ENCODE results near the gene ALDH3A1.

The ALDH3A1 gene

GRCh38 chr17:19705771-19706770 is 42.0 kb downstream of the ALDH3A1 start:
- in situ Hi-C loops (cut with MboI; ENCODE audit: low sequenced_read_pairs), result no loop called here

- in situ Hi-C loops (cut with MboI; ENCODE audit: low sequenced_read_pairs), result no loop called here
Observed at GRCh38 chr17:19705201-19705600, 42.9 kb downstream of the ALDH3A1 start.

- in situ Hi-C loops (cut with MboI; ENCODE audit: low sequenced_read_pairs), result no loop called here
Observed at GRCh38 chr17:19703828-19704613, 44.1 kb downstream of the ALDH3A1 start.

- in situ Hi-C loops (cut with MboI; ENCODE audit: low sequenced_read_pairs), result no loop called here
Observed at GRCh38 chr17:19703106-19703827, 44.8 kb downstream of the ALDH3A1 start.

GRCh38 chr17:19702217-19702641 is 45.9 kb downstream of the ALDH3A1 start:
- in situ Hi-C loops (cut with MboI; ENCODE audit: low sequenced_read_pairs), result no loop called here

Measured in hTERT RPE-1 (cell line).